Breast epithelium (tissue), 3 donors: ENCODE results near the gene S1PR3.

Experiments
- POLR2A ChIP-seq: fragments of 450-650 bp; IDR thresholded peaks from one replicate; pipeline ENCODE4 v1.6.1; 2016; ENCODE audit warnings: antibody characterized with exemption, mild to moderate bottlenecking, moderate library complexity
- TF ChIP-seq, protein P1 (sequence below), 3 donors: fragments of 450-650 bp; IDR thresholded peaks; one replicate each; pipeline ENCODE4 v1.5.1; 2016 to 2017; ENCODE audit warnings: antibody characterized with exemption in 3 of 3, mild to moderate bottlenecking in 3 of 3, moderate library complexity in 3 of 3

DNA sequence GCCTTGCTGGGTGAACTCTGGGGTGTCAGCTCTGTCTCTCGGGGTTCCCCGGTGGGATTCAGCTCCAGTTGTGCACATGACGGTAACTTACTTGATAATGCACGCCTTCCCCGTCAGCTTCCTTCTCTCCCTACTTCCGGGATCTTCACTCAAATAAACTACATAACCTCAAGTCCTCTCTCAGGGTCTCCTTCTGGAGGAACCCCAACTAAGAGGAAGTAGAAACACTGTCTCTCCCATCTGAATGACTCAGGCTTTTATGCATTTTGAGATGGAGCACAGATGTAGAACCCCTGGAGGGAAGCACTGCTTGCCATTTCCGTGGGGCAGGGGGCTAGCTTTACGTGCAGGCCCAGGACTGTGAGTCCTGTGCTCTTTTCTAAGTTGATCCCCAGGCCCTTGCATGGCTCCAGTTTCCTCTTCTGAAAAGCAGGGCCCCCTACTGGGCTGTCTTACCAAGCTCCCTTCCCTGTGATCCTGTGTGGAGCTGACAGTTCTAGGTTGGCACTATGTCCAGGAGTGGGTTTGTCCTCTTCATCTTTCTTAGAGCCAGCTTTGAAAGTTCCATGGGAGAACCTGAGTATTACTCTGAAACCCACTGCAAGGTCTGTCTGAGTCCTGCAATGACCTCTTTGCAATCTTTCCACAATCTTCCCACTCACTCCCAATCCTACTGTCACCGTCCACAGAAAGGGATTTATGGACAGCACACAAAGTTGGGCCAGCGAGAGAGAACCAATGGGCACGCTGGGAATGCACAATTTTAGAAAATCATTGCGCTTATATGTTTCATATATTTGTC lies 17.7 kb downstream of the S1PR3 start:
- TF ChIP-seq, protein P1, sequence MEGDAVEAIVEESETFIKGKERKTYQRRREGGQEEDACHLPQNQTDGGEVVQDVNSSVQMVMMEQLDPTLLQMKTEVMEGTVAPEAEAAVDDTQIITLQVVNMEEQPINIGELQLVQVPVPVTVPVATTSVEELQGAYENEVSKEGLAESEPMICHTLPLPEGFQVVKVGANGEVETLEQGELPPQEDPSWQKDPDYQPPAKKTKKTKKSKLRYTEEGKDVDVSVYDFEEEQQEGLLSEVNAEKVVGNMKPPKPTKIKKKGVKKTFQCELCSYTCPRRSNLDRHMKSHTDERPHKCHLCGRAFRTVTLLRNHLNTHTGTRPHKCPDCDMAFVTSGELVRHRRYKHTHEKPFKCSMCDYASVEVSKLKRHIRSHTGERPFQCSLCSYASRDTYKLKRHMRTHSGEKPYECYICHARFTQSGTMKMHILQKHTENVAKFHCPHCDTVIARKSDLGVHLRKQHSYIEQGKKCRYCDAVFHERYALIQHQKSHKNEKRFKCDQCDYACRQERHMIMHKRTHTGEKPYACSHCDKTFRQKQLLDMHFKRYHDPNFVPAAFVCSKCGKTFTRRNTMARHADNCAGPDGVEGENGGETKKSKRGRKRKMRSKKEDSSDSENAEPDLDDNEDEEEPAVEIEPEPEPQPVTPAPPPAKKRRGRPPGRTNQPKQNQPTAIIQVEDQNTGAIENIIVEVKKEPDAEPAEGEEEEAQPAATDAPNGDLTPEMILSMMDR (IDR thresholded peaks at IDR 0.05) = no peak
- TF ChIP-seq POLR2A = no peak
